ENCODE measurements around the gene GPR107.

GPR107 gene

DNA sequence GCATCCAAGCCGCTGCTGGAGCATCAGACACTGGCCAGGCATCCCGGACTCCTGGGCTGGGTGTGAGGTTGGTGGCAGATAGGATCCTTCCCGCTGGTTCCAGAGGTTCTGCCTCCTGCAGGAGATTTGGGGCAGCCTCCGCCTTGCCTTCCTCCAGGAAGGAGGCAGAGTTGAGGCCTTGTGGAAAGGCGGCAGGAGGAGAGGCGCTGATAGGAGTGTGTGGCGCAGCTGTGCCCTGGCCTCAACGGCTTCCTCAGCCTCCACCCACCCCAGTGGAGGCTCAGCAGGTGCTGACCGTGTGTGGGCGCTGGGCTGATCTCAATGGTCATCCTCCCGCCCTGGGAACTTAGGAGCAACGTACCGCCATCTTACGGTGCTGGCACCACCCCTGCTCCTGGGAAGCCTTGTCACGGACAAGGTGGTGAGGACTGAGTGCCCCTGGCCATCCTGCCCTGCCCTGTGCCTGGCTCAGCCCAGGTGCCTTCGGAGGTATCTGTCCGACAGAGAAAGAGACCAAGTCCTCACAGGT, 128.7 kb downstream of the GPR107 start:
- DNase-seq: no peak

DNA sequence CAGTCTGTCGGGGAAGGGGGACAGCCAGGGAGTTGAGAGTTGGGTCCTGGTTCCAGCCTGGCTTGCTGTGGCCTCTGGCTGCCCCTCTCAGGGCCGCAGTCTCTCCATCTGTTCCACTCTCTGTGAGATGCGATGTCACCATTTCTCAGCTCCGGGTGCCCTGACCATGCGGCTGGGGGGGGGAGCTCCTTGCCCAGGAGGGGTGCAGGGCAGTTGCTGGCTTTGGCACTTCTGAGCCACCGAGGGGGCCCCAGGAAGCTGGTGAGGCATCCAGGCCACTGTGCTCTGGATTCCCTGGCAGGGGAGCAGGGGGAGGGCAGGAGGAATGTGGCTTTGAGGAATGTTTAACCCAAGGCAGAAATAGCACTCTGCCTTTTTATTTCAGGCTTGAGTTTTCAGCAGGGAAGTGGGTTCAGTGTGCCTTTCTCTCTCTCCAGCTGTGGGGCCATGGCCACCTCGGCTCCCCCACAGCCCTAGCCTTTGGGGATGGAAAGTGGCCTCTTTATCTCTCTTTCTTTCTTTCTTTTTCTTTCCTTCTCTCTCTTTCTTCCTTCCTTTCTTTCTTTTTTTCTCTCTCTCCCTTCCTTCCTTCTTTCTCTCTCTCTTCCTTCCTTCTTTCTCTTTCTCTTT, 129.5 kb downstream of the GPR107 start:
- peak in 6 of 51 donors; percentile 22 to 58 (median 36) for DNase-seq

DNA sequence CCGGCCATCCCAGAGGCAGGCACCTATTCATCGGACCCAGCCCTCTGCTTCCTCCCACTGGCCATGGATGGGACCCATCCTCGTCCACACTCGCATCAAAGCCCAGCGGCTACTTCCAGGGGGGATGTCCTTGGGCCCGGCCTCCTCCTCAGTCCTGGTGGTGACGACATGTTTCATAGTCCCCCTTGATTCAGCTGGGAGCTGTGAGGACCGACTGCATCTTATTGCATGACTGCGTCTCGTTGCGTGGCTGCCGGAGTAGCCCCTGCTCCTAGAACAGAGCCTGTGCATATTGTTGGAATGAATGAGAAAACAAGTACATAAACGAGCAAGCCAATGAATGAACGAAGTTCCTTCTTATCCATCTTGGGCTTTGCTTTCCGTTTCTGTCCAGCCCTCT, 131.3 kb downstream of the GPR107 start:
- DNase-seq: peak in 1 of 51 donors; percentile 46

DNA sequence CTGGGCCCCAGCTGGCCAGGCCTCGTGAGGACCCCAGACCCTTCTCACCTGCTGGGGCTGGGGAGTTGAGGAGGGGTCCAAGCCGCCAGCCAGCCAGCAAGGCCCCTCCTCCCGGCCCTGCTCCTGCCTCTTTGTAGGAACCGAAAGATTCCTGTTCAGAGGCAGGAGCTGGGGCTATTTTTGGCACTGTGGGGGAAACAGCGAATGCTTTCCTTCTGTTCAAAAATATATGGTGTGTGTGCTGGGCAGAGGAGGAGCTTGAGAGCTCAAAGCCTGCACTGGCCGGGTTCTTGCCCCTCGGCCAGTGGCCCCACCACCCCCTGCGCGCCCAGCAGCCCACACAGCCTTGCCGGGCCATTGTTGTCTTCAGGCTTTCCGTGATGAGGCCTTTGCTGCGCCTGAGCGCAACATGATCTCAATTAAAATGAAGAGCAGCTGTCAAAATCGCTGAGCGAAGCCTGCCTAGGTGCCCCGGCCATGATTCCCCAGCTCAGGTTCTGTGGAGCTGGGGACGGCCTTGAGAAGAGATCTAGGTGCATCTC, 131.9 kb downstream of the GPR107 start:
- DNase-seq: peak in 1 of 51 donors; percentile 27

DNA sequence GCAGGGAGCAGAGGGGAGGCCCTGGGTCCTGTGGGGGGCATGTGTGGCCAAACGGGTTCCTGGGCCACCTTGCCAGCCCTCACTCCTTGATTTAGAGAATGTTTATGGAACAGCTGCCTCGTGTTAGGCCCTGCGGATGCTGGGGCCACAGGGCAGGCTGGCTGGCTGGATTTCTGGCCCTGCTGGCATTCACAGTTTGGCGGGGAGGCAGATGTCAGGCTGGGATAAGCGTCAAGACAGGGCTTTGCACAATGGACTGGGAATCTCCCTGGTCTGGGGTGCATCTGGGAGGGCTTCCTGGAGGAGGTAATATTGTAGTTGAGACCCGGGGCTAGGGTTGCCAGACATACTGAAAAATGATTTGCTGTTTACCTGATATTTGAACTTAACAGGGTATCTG, 132.3 kb downstream of the GPR107 start:
- no peak for DNase-seq

DNA sequence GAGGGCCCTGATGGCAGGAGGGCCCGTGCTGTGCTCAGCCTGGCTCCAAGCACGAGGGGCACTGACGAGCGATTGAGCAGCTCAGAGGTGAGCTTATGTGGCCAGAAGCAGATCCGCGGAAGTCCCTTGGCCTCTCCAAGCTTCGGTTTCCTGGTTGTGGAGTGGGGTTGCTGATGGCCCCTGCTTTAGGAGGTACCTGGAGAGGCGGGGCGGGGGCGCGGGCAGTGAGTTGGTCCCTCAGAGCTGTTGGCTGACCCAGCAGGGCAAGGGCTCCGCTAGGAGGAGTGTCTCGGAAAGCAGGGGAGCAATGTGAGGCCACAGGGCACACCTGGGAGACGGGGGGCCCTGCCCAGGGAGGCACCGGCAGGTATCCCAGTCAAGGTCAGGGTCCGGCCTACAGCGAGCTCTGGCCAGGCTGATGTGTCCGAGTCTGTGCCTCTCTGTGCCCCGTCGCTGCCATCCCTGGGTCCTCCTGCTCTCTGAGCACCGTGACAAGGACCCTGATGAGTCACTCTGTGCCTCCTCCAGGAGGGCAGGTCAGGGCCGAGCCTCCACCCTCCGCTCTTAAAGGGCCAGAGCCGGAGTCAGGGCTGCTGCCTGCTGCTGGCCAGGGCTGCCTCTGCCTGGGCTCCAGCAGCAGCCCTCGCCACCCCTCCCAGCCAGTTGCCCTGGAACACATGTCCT, 133.3 kb downstream of the GPR107 start:
- DNase-seq: peak in 13 of 51 donors; percentile 21 to 80 (median 39)

DNA sequence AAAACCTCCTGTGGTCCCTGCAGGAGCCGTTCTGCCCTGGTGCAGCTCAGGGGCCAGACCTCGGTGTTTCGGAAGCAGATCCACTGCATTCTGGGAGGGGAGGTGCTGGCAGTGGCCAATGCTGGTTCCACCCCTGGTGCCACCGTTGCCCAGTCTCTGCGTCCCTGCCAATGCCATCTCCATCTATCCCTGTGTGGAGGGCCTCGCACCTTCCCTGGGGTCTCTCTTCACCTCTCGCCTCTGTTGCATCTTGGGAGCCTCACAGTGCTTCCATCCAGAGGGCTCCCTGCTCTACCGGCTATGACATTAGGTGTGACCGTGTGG, 133.8 kb downstream of the GPR107 start:
- DNase-seq: no peak

DNA sequence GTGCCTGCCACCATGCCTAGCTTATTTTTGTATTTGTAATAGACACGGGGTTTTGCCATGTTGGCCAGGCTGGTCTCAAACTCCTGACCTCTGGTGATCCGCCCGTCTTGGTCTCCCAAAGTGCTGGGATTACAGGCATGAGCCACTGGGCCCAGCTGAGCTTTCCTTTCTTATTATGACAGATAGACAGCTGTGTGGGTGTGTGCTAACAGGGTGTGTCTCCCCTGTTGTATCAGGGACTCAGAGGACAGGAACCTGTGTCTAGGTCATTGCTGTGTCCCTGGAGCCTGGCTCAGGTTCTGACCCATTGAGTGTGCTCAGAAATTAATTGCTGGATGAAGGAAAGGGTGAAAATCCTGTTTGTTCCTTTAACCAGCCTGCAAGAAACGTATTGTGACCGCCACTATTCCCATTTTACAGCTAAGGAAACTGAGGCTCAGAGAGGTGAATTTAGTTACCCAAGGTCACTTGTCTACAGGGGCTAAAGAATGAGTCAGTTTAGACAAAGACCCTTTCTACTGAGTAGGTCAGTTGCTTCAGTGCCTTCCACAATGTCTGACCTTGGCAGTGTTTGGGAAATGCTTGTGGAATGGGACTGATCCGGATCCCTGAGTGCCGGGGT, 135.3 kb downstream of the GPR107 start:
- DNase-seq: no peak

All from hypothalamus (tissue), 51 donors.